Activated T-cell treated with anti-CD3 and anti-CD28 coated beads for 1 hour (primary cell): Measurements from ENCODE around the gene CHRNA5.
"Not testable (repeated sequence)": the region's sequence is repeated elsewhere in the genome, so short reads cannot be mapped to it uniquely, and the experiment has no call there.

ENCODE experiments used
- DNase-seq: peaks from one replicate; pipeline ENCODE4 v3.0.0-alpha.2; 2020; ENCODE audit warnings: low read depth

The CHRNA5 gene

DNA sequence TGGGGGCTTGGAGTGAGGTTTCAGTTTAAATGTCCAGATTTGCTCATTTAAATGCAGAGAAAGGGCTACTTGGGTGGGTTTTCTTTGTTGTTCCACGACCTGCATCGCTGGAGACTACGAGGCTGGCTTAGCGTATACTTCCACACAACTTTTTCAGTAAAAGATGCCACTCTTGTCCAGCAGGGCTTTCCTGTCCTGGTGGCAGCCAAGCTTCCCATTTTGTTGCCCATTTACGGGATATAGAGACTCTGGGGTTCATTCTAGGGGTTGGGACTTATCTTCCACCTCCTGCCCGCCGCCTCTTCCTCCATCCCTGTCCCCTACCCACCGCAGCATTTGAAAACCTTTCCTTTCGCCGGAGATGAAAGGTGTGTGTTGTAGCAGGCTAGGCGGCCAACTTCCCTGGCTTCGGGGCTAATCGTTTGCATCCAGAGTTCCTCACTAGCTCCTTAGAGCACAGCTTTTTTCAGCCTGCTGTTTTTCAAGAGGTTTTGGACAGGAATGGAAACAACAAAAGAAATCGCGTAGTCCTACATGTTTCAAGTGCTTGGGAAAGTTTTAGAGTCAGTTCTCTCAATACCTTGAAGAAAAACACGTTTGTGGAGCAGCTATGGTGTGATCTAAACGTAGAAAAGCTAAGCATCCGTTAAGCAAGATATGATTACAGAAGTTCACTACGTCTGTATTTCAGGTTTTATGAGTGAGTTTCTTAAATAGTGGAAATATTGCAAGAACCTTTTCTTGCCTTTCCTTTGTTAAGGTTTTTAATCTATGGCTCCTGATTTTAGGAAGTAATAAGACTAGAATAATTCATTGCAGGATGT is 843 bp downstream of the CHRNA5 start:
- DNase-seq: no peak

DNA sequence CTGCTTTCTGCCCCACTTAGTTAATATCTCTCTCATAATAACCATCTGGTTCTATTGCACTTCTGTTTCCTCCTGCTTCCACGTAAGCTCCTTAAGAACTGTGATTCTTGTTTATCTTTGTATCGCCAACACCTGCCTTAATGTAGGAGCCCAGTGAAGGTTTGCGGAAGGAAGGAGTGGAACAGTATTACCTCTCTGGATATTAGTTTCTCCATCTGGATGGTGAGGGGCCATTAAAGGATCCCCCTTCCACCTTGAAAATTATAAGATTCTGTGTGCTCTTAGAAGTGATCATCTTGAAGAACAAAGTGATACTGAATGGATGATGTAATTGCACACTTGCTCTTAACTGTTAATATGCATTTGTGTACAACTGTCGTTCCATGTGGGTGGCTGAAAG is 2.2 kb downstream of the CHRNA5 start:
- DNase-seq: no peak

GRCh38 chr15:78570710-78571109 is 5.4 kb downstream of the CHRNA5 start:
- DNase-seq: no peak

DNA sequence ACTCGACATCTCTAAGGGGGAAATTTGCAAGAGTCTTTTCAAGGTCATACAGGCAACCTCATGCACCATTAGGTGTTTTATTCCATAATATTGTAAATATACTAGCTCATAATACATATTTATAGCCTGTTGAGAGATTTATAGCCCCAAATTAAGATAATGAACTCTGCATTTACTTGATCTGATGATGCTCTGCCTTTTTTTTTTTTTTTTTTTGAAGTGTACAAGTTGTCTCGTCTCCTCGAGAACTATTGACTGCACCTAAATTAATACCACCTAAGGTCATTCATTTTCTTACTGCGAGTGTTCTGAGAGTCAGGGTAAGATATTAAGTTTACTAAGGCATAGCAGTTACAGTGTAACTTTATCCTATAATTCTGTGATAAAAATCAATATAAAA is 6.1 kb downstream of the CHRNA5 start:
- DNase-seq: no peak

GRCh38 chr15:78573416-78573815 is 8.1 kb downstream of the CHRNA5 start:
- DNase-seq: no peak

DNA sequence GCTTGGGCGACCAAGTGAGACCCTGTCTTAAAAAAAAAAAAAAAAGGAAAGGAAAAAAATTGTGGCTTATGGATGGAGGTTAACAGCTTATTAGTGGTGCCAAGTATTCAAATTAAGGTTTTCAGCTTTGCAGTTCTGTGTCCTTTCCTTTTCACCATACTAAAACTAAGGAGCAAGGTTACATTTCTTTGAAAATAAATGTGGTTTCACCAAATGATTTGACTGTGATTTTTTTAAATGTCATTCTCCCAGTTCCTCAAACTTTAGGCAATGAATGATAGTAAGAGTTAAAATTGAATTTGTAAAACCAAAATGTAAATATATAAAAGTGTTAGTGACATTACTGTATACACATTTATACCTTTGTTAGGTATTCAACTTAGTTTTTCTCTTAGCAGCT is 9.6 kb downstream of the CHRNA5 start:
- no peak for DNase-seq

DNA sequence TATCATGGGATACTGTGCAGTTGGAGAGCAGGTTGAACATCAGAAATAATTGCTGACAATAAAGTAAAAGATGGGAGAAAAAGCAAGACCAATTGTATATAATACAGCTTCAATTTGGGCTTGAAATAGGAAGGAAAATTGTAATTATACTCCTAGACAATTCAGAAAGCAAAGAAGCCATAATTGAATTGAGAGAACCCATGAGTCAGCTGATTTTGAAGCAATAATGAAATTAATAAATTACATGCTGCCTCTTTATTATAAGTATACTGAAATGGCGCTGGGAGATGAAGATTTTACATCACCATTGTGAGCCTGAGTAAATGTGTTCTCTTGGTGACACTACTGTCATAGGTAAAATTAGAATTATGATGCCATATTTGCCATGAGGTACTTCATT is 32.3 kb downstream of the CHRNA5 start:
- no peak for DNase-seq

- DNase-seq: no peak
Measured at GRCh38 chr15:78598348-78598747, 33.0 kb downstream of the CHRNA5 start.

DNA sequence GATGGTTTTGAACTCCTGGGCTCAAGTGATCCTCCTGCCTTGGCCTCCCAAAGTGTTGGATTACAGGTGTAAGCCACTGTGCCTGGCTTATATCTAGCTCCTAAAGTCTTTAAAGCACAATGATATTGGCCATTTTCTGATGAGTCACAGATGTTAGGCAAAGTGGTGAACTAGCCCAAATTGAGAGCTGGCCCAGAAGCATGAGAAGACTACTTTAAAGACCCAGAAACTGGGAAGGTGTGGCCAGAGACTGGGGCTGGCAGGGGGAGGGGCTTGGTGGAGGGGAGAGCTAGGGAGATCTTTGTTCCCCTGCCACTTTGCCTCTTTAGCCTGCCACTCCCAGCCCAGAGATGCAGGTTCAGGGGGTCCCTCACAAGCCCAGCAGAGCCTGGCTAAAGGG is 33.9 kb downstream of the CHRNA5 start:
- DNase-seq: no peak

DNA sequence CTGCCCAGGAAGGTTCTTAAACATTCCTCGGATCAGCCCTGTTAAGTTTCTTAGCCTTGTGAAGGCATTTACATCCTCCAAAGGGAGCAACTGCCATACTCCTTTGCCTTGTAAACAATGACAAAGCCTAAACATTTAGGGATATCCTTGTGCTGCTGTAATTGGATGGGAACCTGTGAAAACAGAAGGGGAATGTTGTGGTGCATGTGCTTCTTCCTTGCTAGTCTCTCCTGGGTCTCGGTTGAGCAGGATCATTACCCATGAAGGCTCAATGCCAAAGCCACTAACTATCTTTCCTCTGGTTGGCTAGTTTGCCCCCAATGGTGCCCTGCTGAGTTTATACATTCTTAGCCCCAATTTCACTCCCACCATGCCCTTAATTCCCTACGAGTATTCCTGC is 38.1 kb downstream of the CHRNA5 start:
- no peak for DNase-seq

DNA sequence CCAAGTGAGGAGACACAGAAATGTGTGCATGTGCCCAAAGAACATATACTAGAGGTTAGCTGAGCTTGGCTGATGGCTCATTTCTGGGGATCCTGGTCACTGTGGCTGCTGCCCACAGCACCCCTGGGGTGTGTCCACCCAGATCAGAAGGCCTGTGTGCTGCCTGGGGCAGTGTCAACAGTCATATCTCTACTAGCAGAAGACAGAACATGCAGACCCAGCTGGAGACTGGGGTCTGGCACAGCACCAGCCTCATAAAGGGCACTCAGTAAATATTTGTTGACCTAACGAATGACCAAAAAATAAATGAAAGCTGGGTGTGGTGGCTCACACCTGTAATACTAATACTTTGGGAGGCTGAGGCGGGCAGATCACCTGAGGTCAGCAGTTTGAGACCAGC is 39.1 kb downstream of the CHRNA5 start:
- no peak for DNase-seq

DNA sequence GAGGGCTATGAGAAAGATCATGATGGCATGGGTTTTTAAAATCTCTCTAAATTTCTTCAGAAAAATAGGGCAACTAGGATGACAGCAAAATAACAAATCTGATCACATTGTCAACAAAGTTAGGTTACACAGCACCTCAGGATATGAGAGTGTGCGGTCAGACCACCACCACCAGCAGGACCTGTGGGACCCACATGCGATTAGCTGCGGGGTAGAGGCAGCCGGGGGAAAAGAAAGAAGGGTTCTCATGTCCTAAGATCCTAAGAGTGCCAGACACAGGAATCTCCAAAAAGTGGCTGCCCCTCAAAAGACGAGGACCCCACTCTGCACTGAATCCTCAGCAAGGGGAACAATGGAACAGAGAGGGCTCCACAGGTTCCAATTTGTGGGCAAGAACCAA is 39.9 kb downstream of the CHRNA5 start:
- DNase-seq: no peak

DNA sequence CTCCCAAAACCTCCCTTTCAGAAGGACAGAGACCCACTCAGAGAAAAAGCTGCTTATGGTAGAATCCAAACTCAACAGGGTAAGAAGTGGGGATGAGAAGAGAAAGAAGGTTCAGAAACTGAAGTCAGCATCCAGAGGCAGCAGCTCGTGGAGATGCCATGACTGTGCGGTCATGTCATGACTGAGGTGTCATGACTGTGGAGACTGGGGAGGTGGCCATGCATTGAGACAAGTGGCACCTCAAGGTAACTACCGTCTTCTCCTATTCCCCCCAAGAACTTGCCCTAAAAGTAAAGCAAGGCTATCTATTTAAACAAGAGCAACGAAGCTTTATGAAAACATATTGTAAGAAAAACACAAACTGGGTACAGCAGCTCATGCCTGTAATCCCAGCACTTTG is 40.4 kb downstream of the CHRNA5 start:
- DNase-seq: no peak

DNA sequence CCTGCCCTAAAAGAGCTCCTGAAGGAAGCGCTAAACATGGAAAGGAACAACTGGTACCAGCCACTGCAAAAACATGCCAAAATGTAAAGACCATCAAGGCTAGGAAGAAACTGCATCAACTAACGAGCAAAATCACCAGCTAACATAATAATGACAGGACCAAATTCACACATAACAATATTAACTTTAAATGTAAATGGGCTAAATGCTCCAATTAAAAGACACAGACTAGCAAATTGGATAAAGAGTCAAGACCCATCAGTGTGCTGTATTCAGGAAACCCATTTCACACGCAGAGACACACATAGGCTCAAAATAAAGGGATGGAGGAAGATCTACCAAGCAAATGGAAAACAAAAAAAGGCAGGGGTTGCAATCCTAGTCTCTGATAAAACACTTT is 44.2 kb downstream of the CHRNA5 start:
- DNase-seq: not testable (repeated sequence)

DNA sequence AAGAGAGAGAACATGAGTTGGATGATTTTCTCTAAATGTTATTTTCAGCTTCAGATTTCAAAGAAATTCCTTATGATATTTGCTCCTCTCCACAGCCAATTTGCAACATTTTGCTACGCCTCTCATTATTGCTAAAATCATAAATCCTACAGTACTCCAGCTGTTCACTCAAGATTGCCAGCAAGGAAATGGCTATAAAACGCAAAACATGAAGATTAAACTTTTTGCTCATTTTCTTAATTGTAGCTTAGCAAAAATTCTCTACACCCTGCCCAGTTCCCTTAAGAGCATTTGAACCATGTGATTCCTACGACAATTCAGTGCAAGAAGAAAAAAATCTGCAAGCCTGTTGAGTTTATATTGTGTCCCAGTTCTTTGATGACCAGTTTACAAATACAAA is 48.7 kb downstream of the CHRNA5 start:
- DNase-seq: no peak

- no peak for DNase-seq
Measured at GRCh38 chr15:78615151-78615589, 49.9 kb downstream of the CHRNA5 start.

GRCh38 chr15:78616506-78616905 is 51.2 kb downstream of the CHRNA5 start:
- no peak for DNase-seq

DNA sequence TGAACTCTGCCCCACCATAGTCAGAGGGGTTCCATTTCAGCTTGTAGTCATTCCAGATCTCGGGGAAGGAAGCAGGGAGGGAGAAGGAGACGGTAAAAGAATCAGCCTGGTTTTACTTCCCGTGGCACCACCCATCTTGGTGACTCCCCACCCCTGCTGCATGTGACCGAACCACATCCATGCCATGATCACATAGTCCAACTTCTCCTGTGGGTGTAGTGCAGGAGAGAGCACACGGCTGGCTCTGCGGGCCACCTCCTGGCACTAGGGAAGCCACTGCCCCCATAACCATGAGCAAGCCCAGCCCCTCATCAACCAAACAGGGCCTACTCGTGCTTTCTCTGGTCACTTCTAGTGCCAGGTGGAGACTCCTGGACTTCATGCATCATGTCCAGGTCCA is 51.8 kb downstream of the CHRNA5 start:
- DNase-seq: no peak

- no peak for DNase-seq
Measured at GRCh38 chr15:78617516-78617915, 52.2 kb downstream of the CHRNA5 start.

GRCh38 chr15:78618064-78618463 is 52.7 kb downstream of the CHRNA5 start:
- DNase-seq: no peak

DNA sequence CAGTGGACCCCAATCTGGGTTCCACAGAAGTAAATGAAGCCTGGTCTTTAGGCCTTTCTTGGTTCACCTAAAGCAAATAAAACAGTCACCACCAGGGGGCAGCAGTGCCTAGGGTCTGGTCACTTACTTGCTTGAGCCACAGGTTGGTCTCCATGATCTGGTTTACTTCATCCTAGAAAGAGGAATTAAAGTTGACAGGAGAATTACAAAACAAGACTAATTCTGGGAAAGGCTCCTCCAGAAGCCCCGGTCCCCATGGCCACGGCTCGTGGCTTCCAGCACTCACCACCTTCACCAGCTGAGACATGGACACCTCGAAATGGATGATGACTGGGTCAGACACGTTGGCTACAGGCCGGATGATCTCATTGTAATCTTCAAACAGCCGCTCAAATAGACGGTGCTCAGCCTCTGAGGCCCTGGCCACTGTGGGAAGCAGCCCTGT is 53.2 kb downstream of the CHRNA5 start:
- peak; percentile 80 for DNase-seq

DNA sequence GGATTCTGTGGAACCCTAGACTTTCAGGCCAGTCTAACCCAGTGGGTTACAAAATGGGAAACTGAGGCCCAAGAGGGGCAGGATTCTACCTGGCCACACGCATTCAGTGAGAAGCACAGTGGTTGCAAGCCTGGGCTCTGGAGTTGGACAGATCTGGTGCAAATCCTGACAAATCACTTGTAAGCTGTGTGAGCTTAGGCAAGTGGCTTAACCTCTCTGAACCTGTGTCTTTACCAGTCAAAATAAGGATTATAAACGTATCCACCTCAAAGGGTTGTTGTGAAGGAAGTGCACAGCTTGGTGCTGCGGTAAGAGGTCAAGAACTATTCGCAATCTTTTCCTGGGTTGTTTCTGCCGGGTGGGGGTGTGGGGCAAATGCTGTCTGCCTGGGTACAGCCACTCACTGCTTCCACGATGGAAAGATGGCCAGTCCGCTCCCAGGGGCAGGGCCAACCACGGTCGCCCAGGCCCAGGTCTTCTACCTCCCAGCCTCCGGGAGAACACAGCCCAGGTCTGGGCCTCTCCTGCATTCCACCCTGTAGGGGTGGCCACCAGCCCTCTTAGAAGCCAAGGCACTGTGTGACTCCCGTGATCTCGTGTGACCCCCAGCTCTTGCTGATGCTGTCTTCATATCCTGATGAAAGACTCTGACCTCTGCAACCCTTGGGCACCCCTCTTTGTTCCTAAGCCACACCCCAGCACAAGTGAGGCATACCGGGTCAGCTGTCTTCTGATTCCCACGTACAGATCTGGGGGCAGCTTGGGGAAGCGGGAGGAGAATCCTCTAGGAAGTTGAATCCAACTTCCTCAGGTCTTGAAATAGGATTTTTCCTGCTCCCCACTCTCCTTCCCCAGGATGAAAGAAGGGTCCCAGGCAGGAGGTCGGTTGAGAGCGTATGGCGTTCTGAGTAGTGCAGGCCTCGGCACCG is 54.0 kb downstream of the CHRNA5 start:
- DNase-seq: no peak

GRCh38 chr15:78620021-78620526 is 54.8 kb downstream of the CHRNA5 start:
- DNase-seq: no peak
